AG04449 (cell line): ENCODE data around the gene ADGRB3.

Experiments
- CTCF ChIA-PET: fragments of 350-600 bp; formaldehyde crosslinking; extraction: SDS; loops from one replicate; lab custom pipeline; 2021; ENCODE audit warnings: antibody characterized with exemption; lab: Yijun Ruan, JAX
- POLR2A ChIA-PET: fragments of 400-600, 350-600 bp; formaldehyde crosslinking; extraction: SDS; loops from one replicate; lab custom pipeline; 2020; ENCODE audit warnings: antibody characterized with exemption, inconsistent platforms; lab: Yijun Ruan, JAX
- DNase-seq: peaks from one replicate; pipeline ENCODE4 v3.0.0-alpha.2; 2010; ENCODE audit warnings: low read depth, low spot score
- H3K4me3 ChIP-seq: 2 replicates; pipeline ENCODE4 v1.5.1; 2011; ENCODE audit warnings: low read depth, mild to moderate bottlenecking, control low read depth, low read length
- CTCF ChIP-seq: IDR thresholded peaks from one replicate; pipeline ENCODE4 v1.5.1; 2011; ENCODE audit warnings: mild to moderate bottlenecking, moderate library complexity, low read length, control low read depth, inconsistent platforms; ENCODE audit not compliant: insufficient read depth; ENCODE audit errors: missing control alignments

ADGRB3 gene

GRCh38 chr6:69390125-69390524 lies 755.0 kb downstream of the ADGRB3 start:
- no peak overlapping the region for H3K4me3 ChIP-seq
- no peak for DNase-seq
- no peak for TF ChIP-seq CTCF
- CTCF ChIA-PET: no interaction called here
- POLR2A ChIA-PET: no interaction called here

- CTCF ChIA-PET: no interaction called here
- POLR2A ChIA-PET: no interaction called here
- no peak for TF ChIP-seq CTCF
- no peak overlapping the region for H3K4me3 ChIP-seq
- DNase-seq: no peak
Measured at GRCh38 chr6:69391106-69391505, 756.0 kb downstream of the ADGRB3 start.

- DNase-seq: no peak
- ChIA-PET POLR2A (no interaction called here), CTCF (no interaction called here)
- no peak overlapping the region for H3K4me3 ChIP-seq
- TF ChIP-seq CTCF: no peak
Measured at GRCh38 chr6:69392745-69393144, 757.7 kb downstream of the ADGRB3 start.

- no peak for TF ChIP-seq CTCF
- H3K4me3 ChIP-seq: no peak overlapping the region
- ChIA-PET POLR2A (no interaction called here), CTCF (no interaction called here)
- DNase-seq: no peak
Measured at GRCh38 chr6:69398311-69398710, 763.2 kb downstream of the ADGRB3 start.

GRCh38 chr6:69398729-69399128 lies 763.6 kb downstream of the ADGRB3 start:
- POLR2A ChIA-PET: no interaction called here
- CTCF ChIA-PET: no interaction called here
- no peak for DNase-seq
- TF ChIP-seq CTCF: no peak
- no peak overlapping the region for H3K4me3 ChIP-seq

GRCh38 chr6:69408886-69409285 lies 773.8 kb downstream of the ADGRB3 start:
- ChIA-PET CTCF (no interaction called here), POLR2A (no interaction called here)
- no peak for DNase-seq
- H3K4me3 ChIP-seq: no peak overlapping the region
- no peak for TF ChIP-seq CTCF
